ENCODE data around the gene ATG10.

GRCh38 chr5:81969912-81970311 is 1.9 kb upstream of the ATG10 start:
- TF ChIP-seq CTCF (IDR thresholded peaks at IDR 0.05) (no peak), POLR2A (IDR thresholded peaks at IDR 0.05) (no peak)

All from lower leg skin (tissue), 3 donors.